AG04450 (cell line): Measurements from ENCODE around the gene HMGN5. TPM values are rescaled to one million over a fixed set of nuclear protein-coding genes. Genes with fewer than 3 reads are reported as not detected.
A peak's percentile ranks its signal among the peaks of the same experiment; 100 is the strongest.

Experiments used
- CTCF ChIA-PET: fragments of 300-600, 350-600 bp; formaldehyde crosslinking; extraction: SDS; loops from one replicate; lab custom pipeline; 2022; ENCODE audit warnings: antibody characterized with exemption, inconsistent platforms; lab: Charles Lee
- POLR2A ChIA-PET: fragments of 350-600 bp; formaldehyde crosslinking; extraction: SDS; loops from one replicate; lab custom pipeline; 2021; ENCODE audit warnings: antibody characterized with exemption, inconsistent platforms; lab: Yijun Ruan, JAX
- DNase-seq: peaks from one replicate; pipeline ENCODE4 v3.0.0-alpha.2; 2011; ENCODE audit warnings: low read depth, low spot score
- H3K27ac ChIP-seq: one replicate; pipeline ENCODE4 v1.5.1; 2012; ENCODE audit warnings: low read depth, low read length, control low read depth
- H3K27me3 ChIP-seq: one replicate; pipeline ENCODE4 v1.6.0; 2012; ENCODE audit warnings: low read length; ENCODE audit not compliant: control insufficient read depth, insufficient read depth
- H3K4me3 ChIP-seq: 2 replicates; pipeline ENCODE4 v1.5.1; 2011; ENCODE audit warnings: mild to moderate bottlenecking, low read depth, low read length, control low read depth
- H3K9me3 ChIP-seq: 2 replicates; pipeline ENCODE4 v1.5.1; 2012; ENCODE audit warnings: low read length; ENCODE audit not compliant: control insufficient read depth, insufficient read depth
- CTCF ChIP-seq: IDR thresholded peaks from 2 replicates; pipeline ENCODE4 v1.5.1; 2011; ENCODE audit warnings: low read depth, low read length, control low read depth, inconsistent platforms
- polyA plus RNA-seq: library from polyadenylated mRNA; depleted of rRNA; stranded (reverse); fragments of >200 nt; gene quantifications from 2 replicates; pipeline ENCODE4 v1.2.3, GENCODE V29; 2011

Gene HMGN5
- polyA plus RNA-seq, 1 experiment: 3.7 TPM

- Histone ChIP-seq H3K4me3 (peak overlapping the region; percentile 73), H3K9me3 (no peaks in the 10 kb centered on the region), H3K27me3 (no peaks in the 10 kb centered on the region), H3K27ac (peak overlapping the region; percentile 90)
- POLR2A ChIA-PET: interaction anchor here (0.5 to 1.6 kb wide), 5 partner anchors 56 to 180 kb away, joined by 3 to 5 read pairs (median 5); no protein-coding TSS in a partner anchor
- DNase-seq: no peak
- no peak for TF ChIP-seq CTCF
- CTCF ChIA-PET: interaction anchor here (2.0 kb wide), 1 partner anchor 175 kb away, joined by 8 read pairs; no protein-coding TSS in a partner anchor
Observed at GRCh38 chrX:81202456-81202819, 725 bp upstream of the HMGN5 start.

- no peak for DNase-seq
- ChIA-PET POLR2A (interaction anchor here (1.2 kb wide), 1 partner anchor 60 kb away, joined by 4 read pairs; no protein-coding TSS in a partner anchor), CTCF (interaction anchor here (2.0 kb wide), 1 partner anchor 176 kb away, joined by 8 read pairs; no protein-coding TSS in a partner anchor)
- no peak for TF ChIP-seq CTCF
- Histone ChIP-seq H3K27ac (peak overlapping the region; percentile 75), H3K27me3 (no peaks in the 10 kb centered on the region), H3K4me3 (peak overlapping the region; percentile 61), H3K9me3 (no peaks in the 10 kb centered on the region)
Observed at GRCh38 chrX:81201071-81201470, 642 bp downstream of the HMGN5 start.

DNA sequence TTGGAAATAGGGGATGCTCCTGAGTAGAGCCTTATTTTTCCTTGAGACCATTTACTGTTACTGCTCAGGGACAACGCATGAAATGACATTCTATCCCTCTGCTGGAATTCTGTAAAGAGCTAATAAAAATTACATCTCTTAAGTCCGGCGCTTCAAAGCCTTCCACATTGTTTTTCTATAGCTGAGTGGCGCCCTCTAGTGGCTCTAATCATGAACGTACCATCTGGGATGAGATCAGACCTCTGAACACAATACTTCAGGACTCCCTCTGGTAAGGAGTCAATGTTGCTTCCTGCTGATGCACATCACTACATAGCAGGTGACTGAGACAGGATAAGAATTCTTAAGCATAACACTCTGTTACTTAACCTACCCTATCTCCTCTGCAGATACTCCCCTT lies 6.0 kb downstream of the HMGN5 start:
- Histone ChIP-seq H3K9me3 (no peaks in the 10 kb centered on the region), H3K27ac (no peak overlapping the region), H3K27me3 (no peaks in the 10 kb centered on the region), H3K4me3 (no peak overlapping the region)
- ChIA-PET CTCF (interaction anchor here (0.6 to 1.7 kb wide), 8 partner anchors 9 to 315 kb away, joined by 3 to 6 read pairs (median 4); no protein-coding TSS in a partner anchor), POLR2A (interaction anchor here (0.7 kb wide), 1 partner anchor 243 kb away, joined by 3 read pairs; no protein-coding TSS in a partner anchor)
- peak; percentile 51 for TF ChIP-seq CTCF
- DNase-seq: no peak

DNA sequence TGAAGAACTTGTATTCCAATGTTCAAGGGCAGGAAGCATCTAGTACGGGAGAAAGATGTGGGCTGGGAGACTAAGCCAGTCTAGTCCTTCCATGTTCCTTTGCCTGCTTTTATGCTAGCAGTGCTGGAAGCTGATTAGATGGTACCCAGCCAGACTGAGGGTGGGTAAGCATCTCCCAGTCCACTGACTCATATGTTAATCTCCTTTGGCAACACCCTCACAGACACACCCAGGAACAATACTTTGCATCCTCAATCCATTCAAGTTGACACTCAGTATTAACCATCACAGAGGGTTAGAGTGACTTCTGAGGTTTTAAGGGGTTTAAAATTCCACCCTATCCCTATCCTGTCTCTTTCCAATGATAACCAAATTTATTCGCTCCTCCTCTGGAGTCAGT lies 6.5 kb downstream of the HMGN5 start:
- ChIA-PET POLR2A (no interaction called here), CTCF (interaction anchor here (0.6 to 1.7 kb wide), 8 partner anchors 8 to 314 kb away, joined by 3 to 6 read pairs (median 4); no protein-coding TSS in a partner anchor)
- Histone ChIP-seq H3K9me3 (no peaks in the 10 kb centered on the region), H3K4me3 (no peak overlapping the region), H3K27ac (no peak overlapping the region), H3K27me3 (no peaks in the 10 kb centered on the region)
- DNase-seq: no peak
- no peak for TF ChIP-seq CTCF

DNA sequence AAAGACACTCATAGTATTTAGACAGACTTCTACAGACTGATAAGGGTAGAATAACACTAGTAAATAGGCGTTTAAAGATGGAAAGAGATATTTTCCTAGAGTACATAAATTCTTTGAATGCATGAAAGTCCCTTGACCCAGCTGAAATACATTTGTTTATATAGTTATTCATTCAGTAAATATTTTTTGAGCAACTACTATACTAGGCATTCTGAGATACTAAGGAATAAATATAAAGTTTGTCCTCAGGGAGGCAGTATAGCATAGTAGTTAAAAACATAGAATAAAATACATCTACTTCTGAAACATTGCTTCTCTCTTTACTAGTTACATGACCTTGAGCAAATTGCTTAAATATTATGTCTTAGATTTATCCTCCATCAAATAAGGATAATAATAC lies 27.4 kb downstream of the HMGN5 start:
- CTCF ChIA-PET: interaction anchor here (0.6 to 2.7 kb wide), 4 partner anchors 9 to 872 kb away, joined by 3 to 29 read pairs (median 8); no protein-coding TSS in a partner anchor
- H3K9me3 ChIP-seq: no peaks in the 10 kb centered on the region
- H3K4me3 ChIP-seq: no peak overlapping the region
- DNase-seq: no peak
- no peaks in the 10 kb centered on the region for H3K27me3 ChIP-seq
- POLR2A ChIA-PET: no interaction called here
- H3K27ac ChIP-seq: no peak overlapping the region
- TF ChIP-seq CTCF: peak; percentile 15; the same call in 1 of the 2 replicates
